ENCODE data around the gene LYPD3.

- no peak for TF ChIP-seq POLR2AphosphoS5 (IDR thresholded peaks at IDR 0.05; ENCODE audit: insufficient read depth, low read depth, low read length)
- no peak for TF ChIP-seq CTCF (IDR thresholded peaks at IDR 0.05; ENCODE audit: extremely low read depth in 1 of 2, insufficient read depth in 1 of 2, low read depth in 1 of 2, low read length in 2 of 2)
- TF ChIP-seq MYC (IDR thresholded peaks at IDR 0.05; ENCODE audit: low read depth, low read length), result no peak
- TF ChIP-seq, protein P1, sequence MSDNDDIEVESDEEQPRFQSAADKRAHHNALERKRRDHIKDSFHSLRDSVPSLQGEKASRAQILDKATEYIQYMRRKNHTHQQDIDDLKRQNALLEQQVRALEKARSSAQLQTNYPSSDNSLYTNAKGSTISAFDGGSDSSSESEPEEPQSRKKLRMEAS (IDR thresholded peaks at IDR 0.05; ENCODE audit: insufficient read depth, insufficient read length), result no peak
- TF ChIP-seq POLR2A (IDR thresholded peaks at IDR 0.05; ENCODE audit: low read depth, low read length), result no peak
- no peak for TF ChIP-seq EZH2 (IDR thresholded peaks at IDR 0.05; ENCODE audit: borderline replicate concordance, low read depth, low read length, severe bottlenecking)
- TF ChIP-seq FOS (IDR thresholded peaks at IDR 0.05; ENCODE audit: borderline replicate concordance, insufficient read depth, low read length), result no peak
- no peak for TF ChIP-seq JUN (IDR thresholded peaks at IDR 0.05; ENCODE audit: borderline replicate concordance, insufficient read depth, insufficient read length, low read depth)
Observed at GRCh38 chr19:43416951-43417623, 48.3 kb downstream of the LYPD3 start.

Data from endothelial cell of umbilical vein (primary cell).